ENCODE data around the gene MORN4.

DNA sequence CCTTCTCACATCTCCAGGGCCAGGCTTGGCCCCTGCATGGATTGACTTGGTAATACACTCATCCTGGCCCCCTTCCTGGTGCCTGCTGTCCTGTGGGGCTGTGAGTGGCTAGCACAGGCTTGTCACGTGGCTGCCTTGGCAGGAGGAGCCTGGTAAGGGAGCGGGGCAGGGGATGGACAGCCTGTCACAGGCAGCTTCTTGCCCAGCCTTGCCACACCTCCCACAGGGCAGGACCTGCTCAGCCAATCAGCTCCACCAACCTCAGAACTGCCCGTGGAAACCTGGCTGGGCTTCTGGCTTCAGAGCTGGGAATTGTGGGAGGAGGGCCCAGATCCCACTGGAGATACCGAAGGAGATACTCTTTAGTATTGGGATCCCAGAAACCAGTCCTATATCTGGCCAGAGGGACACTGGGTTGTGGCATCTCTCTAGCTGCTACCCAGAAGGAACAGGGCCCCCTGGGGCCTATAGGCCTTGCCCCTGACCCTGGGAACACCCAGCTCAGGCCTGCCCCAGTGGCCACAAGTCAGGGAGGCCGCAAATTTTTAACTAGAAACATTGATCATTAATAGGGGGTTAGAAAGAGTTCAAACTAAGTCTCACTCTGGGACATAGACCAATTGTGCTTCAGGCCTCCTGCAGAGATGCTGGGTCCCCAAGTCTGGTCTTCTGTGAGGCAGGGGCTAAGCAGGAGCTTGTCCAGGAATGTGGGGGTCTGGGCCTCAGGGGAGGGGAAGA lies 49.1 kb downstream of the MORN4 start, which contains the start of gene HOGA1:
- TF ChIP-seq, protein P1, sequence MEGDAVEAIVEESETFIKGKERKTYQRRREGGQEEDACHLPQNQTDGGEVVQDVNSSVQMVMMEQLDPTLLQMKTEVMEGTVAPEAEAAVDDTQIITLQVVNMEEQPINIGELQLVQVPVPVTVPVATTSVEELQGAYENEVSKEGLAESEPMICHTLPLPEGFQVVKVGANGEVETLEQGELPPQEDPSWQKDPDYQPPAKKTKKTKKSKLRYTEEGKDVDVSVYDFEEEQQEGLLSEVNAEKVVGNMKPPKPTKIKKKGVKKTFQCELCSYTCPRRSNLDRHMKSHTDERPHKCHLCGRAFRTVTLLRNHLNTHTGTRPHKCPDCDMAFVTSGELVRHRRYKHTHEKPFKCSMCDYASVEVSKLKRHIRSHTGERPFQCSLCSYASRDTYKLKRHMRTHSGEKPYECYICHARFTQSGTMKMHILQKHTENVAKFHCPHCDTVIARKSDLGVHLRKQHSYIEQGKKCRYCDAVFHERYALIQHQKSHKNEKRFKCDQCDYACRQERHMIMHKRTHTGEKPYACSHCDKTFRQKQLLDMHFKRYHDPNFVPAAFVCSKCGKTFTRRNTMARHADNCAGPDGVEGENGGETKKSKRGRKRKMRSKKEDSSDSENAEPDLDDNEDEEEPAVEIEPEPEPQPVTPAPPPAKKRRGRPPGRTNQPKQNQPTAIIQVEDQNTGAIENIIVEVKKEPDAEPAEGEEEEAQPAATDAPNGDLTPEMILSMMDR (IDR thresholded peaks at IDR 0.05) = no peak
- TF ChIP-seq POLR2A (IDR thresholded peaks at IDR 0.05) (no peak), POLR2AphosphoS5 (IDR thresholded peaks at IDR 0.05) (no peak), EP300 (IDR thresholded peaks at IDR 0.05) (no peak)
